NCI-H69 (cell line): ENCODE data around the gene TDRD9.
"Not testable (repeated sequence)": the region's sequence is repeated elsewhere in the genome, so short reads cannot be mapped to it uniquely, and the experiment has no call there.

Experiments used
- DNase-seq: peaks from one replicate; lab custom pipeline; 2025; lab: John Stamatoyannopoulos, UW

TDRD9 gene

GRCh38 chr14:103928011-103928890, at the start of gene TDRD9:
Gene TDRD9 (plus strand): TSS chr14:103928456. CDS start chr14:103928510, 54 bp downstream.
- DNase-seq, result no peak

- DNase-seq, result no peak
Observed at GRCh38 chr14:103879118-103879569, 49.1 kb upstream of the TDRD9 start.

GRCh38 chr14:103879570-103880347, 48.5 kb upstream of the TDRD9 start:
- peak; percentile 57 for DNase-seq

GRCh38 chr14:103880348-103881267, 47.6 kb upstream of the TDRD9 start:
- DNase-seq, result peak; percentile 60

DNA sequence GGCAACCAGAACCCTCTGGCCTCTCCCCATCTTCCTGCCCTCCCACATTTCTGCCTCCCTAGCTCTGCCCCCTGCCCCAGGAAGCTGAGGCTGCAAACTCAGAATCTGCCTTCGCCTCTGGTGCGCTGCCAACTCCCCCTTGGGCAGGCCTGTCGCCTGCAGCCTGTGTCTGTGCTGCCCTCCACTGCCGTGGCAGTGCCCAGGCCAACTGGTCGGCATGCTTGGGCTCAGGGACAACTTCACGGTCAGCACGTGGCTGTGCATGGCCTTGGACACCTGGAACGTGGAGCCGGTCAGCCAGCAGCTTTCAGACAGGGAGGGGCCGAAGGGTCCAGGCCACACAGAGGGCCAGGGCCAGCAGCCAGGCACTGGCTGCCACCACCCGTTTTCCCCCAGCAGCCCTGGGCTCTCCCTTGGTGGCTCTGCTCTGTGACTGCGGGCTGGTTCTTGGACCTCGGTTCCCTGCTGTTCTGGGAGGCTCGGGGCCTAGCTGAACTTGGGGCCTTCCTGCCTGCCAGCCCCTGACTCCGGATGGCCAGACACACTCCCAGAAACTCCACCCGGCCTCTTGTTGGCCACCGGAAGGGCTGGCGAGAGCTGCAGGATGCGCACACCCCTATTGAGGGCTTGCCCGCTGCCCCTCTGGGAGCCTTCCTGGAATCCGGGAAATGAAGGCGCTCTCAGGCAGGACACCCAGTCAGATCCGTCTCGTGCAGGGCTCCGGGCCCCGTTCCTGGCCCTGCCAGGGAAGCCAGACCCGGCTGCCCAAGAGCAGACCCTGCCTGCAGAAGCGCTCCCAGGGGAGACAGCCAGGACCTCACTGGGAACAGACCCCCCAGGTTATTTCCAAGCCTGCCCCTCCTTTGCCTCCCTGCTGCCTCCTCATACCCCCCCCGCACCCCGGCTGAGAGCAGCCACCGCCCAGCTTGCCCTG, 46.7 kb upstream of the TDRD9 start:
- DNase-seq, result no peak

DNA sequence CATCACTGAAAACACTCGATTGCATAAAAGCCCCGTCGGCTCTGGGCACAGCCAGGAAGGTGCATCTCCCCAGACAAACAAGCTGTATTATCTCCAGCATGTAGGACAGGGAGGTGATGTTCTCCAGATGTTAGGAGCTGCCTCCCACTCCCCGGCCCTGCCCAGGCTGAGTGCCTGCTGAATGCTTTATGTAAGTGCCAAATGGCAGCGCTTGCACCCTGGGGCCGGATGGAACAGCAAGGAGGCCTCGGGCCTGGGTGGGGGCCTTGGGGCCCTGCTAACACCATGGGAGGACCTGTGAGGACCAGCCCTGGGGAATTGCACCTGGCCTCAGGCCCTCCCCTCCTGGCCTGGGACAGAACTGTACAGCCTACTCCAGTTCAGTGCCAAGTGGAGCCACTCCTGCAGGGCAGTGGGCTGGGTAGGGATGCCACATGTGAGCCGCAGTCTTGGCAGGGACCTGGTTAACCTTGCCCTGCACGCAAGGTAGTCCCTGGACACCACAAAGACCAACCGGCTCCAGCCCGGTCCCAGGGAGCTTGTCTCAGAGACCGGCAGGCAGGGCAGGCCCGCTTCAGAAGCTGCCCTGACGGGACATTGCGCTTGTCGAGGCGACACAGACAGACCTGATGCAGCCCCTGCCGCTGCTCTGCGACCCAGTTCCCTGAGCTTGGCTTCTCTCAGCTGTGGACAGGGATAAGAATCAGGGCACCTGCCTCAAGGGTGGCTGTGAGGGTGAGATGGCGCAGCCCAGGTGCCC, 45.6 kb upstream of the TDRD9 start:
- DNase-seq, result no peak

DNA sequence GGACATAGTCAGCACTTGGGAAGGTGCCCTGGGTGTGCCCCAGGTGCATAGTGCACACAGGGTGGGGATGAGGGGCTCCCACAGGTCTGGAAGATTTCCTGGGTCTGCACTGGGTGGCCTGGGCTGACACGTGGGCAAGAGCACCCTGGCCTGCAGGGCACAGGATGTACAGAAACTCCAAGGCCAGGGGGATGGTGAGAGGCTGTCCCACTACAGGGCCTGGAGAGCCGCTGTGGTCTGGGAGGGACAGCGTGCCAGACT, 45.1 kb upstream of the TDRD9 start:
- no peak for DNase-seq

DNA sequence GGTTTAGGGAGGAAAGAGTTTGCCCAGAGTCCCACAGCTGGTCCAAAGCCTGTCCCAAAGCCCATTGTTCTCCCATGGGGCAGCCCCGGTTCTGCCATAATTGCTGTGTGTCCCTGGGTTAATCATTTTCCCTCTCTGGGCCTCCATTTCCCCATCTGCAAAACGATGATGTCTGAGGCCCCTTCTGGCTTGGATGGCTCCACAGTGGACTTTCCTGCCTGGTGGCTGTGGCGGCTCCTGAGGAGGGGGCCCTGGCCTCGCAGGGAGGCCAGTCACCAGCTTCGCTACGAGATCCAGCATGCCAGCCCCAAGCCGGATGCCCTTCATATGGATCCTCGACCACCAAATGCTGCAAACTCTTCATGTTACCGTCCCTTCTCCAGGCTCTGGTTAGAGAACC, 43.4 kb upstream of the TDRD9 start:
- DNase-seq, result no peak

DNA sequence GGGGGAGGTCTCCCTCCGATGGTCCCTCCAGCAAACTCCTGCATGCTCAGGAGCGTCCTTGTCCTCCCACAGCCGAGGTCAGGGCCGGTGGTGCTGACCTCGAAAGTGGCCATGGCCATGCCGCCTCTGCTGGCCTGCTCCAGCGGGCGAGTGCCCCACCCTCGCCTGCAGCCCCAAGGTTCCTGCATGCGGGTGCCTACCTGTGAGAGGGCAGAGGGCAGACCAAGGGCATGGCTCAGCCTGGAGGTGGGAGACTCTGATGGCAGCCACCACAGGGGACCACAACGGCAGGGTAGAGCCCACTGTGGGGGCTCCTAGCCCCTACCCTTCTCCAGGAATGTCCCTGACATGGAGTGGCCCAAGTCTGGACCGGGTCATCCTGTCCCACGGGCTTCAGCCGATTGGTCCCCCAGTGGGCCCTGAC, 42.7 kb upstream of the TDRD9 start:
- DNase-seq, result no peak

GRCh38 chr14:103886304-103887169, 41.7 kb upstream of the TDRD9 start:
- DNase-seq, result no peak

DNA sequence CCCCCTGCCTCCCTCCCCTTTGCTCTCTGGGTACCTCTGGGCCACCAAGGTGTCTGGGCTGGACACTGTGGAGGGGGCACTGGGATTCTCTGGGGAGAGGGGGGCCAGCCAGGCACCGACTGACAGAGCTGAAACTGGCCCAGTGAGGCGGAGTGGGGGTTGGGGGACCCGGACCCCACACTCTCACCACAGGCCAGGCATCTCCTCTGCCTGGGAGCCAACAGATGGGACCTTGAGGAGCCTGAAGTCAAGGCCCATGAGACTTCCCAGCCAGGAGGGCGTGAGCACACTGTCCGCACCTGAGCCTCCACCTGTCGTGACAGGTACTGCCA, 41.1 kb upstream of the TDRD9 start:
- no peak for DNase-seq

DNA sequence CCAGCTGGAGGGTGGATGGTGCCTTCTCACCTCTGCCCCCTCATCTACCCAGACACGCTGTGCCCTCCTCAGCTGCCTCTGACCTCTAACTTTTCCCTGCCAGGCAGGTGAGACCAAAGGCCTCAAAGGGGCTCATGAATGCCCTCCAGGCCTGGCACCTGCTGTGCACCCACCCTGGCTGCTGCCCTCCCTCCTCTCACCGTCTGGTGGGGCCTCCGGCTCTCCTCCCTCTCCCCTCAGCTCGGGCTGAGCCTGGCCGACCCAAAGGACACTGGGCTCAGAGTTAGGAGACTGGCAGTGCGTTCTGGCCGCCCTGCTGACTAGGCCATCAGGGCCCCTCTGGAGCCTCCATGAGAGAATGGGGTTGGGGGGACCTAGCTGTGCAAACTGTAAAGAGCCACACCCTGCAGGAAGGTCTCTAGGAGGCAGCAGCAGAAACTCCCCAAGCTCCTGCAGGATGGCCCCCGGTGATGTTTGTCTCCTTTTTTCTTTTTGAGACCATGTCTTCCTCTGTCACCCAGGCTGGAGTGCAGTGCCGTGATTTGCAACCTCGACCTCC, 40.6 kb upstream of the TDRD9 start:
- no peak for DNase-seq

DNA sequence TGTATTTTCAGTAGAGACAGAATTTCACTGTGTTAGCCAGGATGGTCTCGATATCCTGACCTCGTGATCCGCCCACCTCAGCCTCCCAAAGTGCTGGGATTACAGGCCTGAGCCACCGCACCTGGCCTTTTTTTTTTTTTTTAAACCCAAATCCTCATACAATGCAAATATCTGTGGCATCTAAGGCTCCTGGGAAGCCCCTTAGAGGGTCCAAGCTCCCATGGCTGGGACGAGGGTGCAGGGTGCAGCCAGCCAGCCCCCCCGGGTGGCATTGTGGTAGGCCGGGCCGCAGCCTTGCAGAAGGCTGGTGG, 39.3 kb upstream of the TDRD9 start:
- DNase-seq, result not testable (repeated sequence)

GRCh38 chr14:103889313-103890051, 38.8 kb upstream of the TDRD9 start:
- DNase-seq, result no peak

- DNase-seq, result no peak
Observed at GRCh38 chr14:103890052-103890371, 38.2 kb upstream of the TDRD9 start.

GRCh38 chr14:103890821-103891666, 37.2 kb upstream of the TDRD9 start:
- DNase-seq, result no peak

DNA sequence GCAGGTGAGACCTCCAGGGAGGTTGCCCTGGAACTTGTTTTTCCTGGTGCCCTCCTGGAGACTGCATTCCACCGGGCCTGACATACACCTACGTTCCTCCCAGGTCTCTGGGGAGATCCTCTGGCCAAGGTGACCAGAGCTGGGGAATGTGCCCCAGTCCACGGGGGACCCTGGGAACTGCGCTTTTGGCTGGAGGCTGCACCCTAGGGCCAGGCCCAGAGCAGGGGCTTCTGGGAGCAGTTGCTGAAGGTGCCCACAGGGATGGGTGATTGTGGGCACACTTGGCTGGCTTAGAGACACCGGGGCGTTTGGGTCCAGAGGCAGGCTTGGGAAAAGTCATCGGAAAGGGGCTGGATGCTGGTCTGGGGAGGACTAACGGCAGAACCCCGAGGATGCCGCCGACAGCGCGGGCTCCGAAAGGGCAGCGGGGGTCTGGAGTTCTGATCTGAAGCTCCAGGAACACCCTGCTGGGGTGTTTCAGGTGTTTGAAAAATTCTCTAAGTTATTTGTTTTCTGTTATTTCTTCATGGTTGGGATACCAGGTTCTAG, 36.5 kb upstream of the TDRD9 start:
- DNase-seq, result no peak

DNA sequence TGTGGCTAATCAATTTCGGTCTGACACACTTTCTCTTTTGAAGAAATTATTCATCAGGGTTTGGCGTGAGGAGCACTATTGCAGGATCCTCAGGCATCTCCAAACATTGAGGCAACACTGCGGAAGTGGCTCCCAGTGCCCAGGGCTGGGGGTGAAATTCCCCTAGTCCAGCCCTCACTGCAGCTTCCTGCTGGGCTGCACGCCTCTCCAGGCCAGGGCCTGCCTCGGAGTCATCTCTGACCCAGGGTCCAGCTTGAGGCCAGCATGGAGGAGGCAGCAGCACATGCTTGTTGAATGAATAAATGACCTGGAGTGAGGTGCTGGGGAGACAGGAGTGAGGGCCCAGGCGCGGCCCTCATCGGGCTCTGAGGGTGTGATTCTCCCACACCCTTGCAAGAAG, 36.0 kb upstream of the TDRD9 start:
- DNase-seq, result no peak
